ENCODE measurements around the gene TMEM245.

Gene TMEM245

GRCh38 chr9:109159583-109159982 is 39.8 kb upstream of the TMEM245 start:
- Histone ChIP-seq H3K4me2 (ENCODE audit: low read length) (no peak overlapping the region), H3K27me3 (ENCODE audit: control insufficient read depth, low read length) (no peaks in the 10 kb centered on the region; the same call in 1 of the 2 replicates), H3K9me3 (ENCODE audit: control insufficient read depth, insufficient read depth, low read length) (no peaks in the 10 kb centered on the region), H4K20me1 (ENCODE audit: control insufficient read depth, insufficient read depth, low read depth, low read length) (no peaks in the 10 kb centered on the region), H3K4me1 (ENCODE audit: control insufficient read depth, low read length) (peaks cover 6% of the 10 kb centered on the region), H3K4me3 (ENCODE audit: low read length) (no peak overlapping the region), H3K36me3 (ENCODE audit: control insufficient read depth, low read length) (no peaks in the 10 kb centered on the region), H3F3A (ENCODE audit: control insufficient read depth, insufficient read depth) (no peaks in the 10 kb centered on the region), H3K9me2 (replicated peaks; ENCODE audit: control insufficient read depth, low read length) (no peaks in the 10 kb centered on the region), H3K79me2 (ENCODE audit: control insufficient read depth, low read length) (no peaks in the 10 kb centered on the region), H3K27ac (ENCODE audit: low read depth, low read length) (no peak overlapping the region)
- TF ChIP-seq CTCF (IDR thresholded peaks at IDR 0.05; ENCODE audit: low read depth, low read length, poor library complexity, severe bottlenecking) (no peak), EZH2phosphoT487 (IDR thresholded peaks at IDR 0.05; ENCODE audit: borderline replicate concordance, low read length) (no peak)

GRCh38 chr9:109158651-109159050 is 38.9 kb upstream of the TMEM245 start:
- TF ChIP-seq CTCF (IDR thresholded peaks at IDR 0.05; ENCODE audit: low read depth, low read length, poor library complexity, severe bottlenecking) (no peak), EZH2phosphoT487 (IDR thresholded peaks at IDR 0.05; ENCODE audit: borderline replicate concordance, low read length) (no peak)
- Histone ChIP-seq H3K4me2 (ENCODE audit: low read length) (no peak overlapping the region), H3K27me3 (ENCODE audit: control insufficient read depth, low read length) (peaks cover 2% of the 10 kb centered on the region; the same call in 1 of the 2 replicates), H3K4me3 (ENCODE audit: low read length) (no peak overlapping the region), H4K20me1 (ENCODE audit: control insufficient read depth, insufficient read depth, low read depth, low read length) (no peaks in the 10 kb centered on the region), H3K27ac (ENCODE audit: low read depth, low read length) (no peak overlapping the region), H3K36me3 (ENCODE audit: control insufficient read depth, low read length) (no peaks in the 10 kb centered on the region), H3K9me2 (replicated peaks; ENCODE audit: control insufficient read depth, low read length) (no peaks in the 10 kb centered on the region), H3K79me2 (ENCODE audit: control insufficient read depth, low read length) (no peaks in the 10 kb centered on the region), H3F3A (ENCODE audit: control insufficient read depth, insufficient read depth) (no peaks in the 10 kb centered on the region), H3K4me1 (ENCODE audit: control insufficient read depth, low read length) (no peaks in the 10 kb centered on the region), H3K9me3 (ENCODE audit: control insufficient read depth, insufficient read depth, low read length) (no peaks in the 10 kb centered on the region)

GRCh38 chr9:109156708-109157107 is 37.0 kb upstream of the TMEM245 start:
- H3K4me2 ChIP-seq (ENCODE audit: low read length) = no peak overlapping the region
- H3K4me1 ChIP-seq (ENCODE audit: control insufficient read depth, low read length) = no peaks in the 10 kb centered on the region
- H4K20me1 ChIP-seq (ENCODE audit: control insufficient read depth, insufficient read depth, low read depth, low read length) = no peaks in the 10 kb centered on the region
- H3K9me3 ChIP-seq (ENCODE audit: control insufficient read depth, insufficient read depth, low read length) = peaks cover 5% of the 10 kb centered on the region
- H3K27ac ChIP-seq (ENCODE audit: low read depth, low read length) = no peak overlapping the region
- TF ChIP-seq CTCF (IDR thresholded peaks at IDR 0.05; ENCODE audit: low read depth, low read length, poor library complexity, severe bottlenecking) (no peak), EZH2phosphoT487 (IDR thresholded peaks at IDR 0.05; ENCODE audit: borderline replicate concordance, low read length) (no peak)
- no peaks in the 10 kb centered on the region for H3K9me2 ChIP-seq (replicated peaks; ENCODE audit: control insufficient read depth, low read length)
- no peaks in the 10 kb centered on the region for H3K36me3 ChIP-seq (ENCODE audit: control insufficient read depth, low read length)
- peaks cover 2% of the 10 kb centered on the region; the same call in 1 of the 2 replicates for H3K27me3 ChIP-seq (ENCODE audit: control insufficient read depth, low read length)
- no peak overlapping the region for H3K4me3 ChIP-seq (ENCODE audit: low read length)
- H3K79me2 ChIP-seq (ENCODE audit: control insufficient read depth, low read length) = no peaks in the 10 kb centered on the region
- no peaks in the 10 kb centered on the region for H3F3A ChIP-seq (ENCODE audit: control insufficient read depth, insufficient read depth)

Measured in DOHH2 (cell line).